GM12891 (cell line): Measurements from ENCODE around the gene OR10AD1.

Source experiments
- POLR2A ChIP-seq: IDR thresholded peaks from 2 replicates; pipeline ENCODE4 v1.6.1; 2011; ENCODE audit warnings: low read depth, low read length, control low read depth
- POLR2AphosphoS5 ChIP-seq: IDR thresholded peaks from 2 replicates; pipeline ENCODE4 v1.6.1; 2011; ENCODE audit warnings: low read depth, low read length, control low read depth
- TAF1 ChIP-seq: IDR thresholded peaks from 2 replicates; pipeline ENCODE4 v1.6.1; 2011; ENCODE audit warnings: low read depth, low read length, control low read depth

- TF ChIP-seq TAF1 (no peak), POLR2AphosphoS5 (no peak), POLR2A (no peak)
Observed at GRCh38 chr12:48201516-48201915, 1.6 kb downstream of the OR10AD1 start.
